ENCODE measurements around the gene CNBP. TPM values are rescaled to one million over a fixed set of nuclear protein-coding genes. Genes with fewer than 3 reads are reported as not detected.
"Not testable (repeated sequence)": the region's sequence is repeated elsewhere in the genome, so short reads cannot be mapped to it uniquely, and the experiment has no call there.

Gene CNBP
- total RNA-seq, 2 experiments from 2014 or later, result 490 to 500 TPM

DNA sequence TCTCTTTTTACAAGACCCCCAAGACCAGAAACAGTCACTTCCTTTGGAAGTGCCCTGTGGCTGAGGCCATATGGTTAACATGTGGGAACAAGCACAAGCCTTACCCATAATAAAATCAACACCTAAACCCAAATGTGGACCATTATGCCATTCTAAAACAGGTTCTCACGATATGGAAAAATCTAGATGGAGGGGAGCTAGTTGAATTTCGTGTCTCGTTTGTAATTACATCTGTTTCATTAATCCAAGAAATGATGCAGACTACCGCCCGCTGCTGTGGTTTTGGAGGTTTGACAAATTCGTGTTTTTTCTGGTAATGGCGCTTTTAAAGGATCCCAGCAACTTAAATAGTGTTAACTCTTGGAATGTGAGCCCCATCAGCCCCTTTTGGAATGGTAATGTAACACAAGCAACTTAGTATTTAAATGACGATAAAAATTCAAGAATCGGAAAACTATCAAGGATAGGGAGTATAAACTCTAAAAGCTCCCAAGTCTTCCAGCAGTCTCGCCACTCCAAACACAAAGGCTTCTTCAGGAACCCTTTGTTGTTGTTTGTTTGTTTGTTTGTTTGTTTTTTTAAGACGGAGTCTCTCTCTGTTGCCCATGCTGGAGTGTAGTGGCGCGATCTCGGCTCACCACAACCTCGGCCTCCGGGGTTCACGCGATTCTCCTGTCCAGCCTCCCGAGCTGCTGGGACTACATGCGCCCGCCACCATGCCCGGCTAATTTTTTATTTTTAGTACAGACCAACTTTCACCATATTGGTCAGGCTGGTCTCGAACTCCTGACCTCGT lies 1.1 kb downstream of the CNBP start:
- peak overlapping the region; percentile 96 for H3K4me3 Mint-ChIP-seq
- peaks cover 48% of the 10 kb centered on the region for H3K36me3 Mint-ChIP-seq (ENCODE audit: low read depth)

DNA sequence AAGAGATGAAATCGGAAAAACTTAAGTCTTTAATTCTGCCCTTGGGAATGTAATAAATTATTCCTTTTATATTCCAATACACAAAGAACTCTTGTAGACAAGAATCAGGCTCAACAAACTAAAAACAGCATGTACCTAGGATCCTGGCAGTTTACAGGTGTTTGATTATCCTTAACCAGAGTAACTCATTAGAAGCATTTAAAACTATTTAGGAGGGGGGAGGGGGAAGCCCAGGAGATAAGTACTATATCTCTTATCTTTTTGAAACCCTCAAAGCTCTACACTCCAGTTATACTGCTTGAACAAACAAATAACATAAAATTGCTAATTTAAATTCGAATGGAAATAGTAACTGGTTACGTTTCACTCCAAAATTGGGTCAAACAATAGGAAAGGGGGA lies 1.9 kb downstream of the CNBP start:
- Mint-ChIP-seq H3K27ac (peak overlapping the region; percentile 95), H3K4me1 (ENCODE audit: low read depth) (peaks cover 52% of the 10 kb centered on the region), H3K9me3 (no peaks in the 10 kb centered on the region), H3K36me3 (ENCODE audit: low read depth) (peaks cover 55% of the 10 kb centered on the region), H3K27me3 (ENCODE audit: low read depth) (no peaks in the 10 kb centered on the region), H3K4me3 (peak overlapping the region; percentile 96)
- no peak for DNase-seq
- CTCF ChIA-PET, result interaction anchor here (0.6 to 1.8 kb wide), 3 partner anchors 64 to 211 kb away, joined by 3 to 5 read pairs (median 4); no protein-coding TSS in a partner anchor
- intact Hi-C loops (cut with micrococcal nuclease), result loop anchor here (2.0 to 5.0 kb wide), 6 partner anchors 49 to 930 kb away; partner anchors contain the start of gene RAB7A

More for the DNA sequence above, 1.1 kb downstream of the CNBP start:
- Mint-ChIP-seq H3K27me3 (ENCODE audit: low read depth) (no peaks in the 10 kb centered on the region), H3K9me3 (no peaks in the 10 kb centered on the region), H3K27ac (peak overlapping the region; percentile 95), H3K4me1 (ENCODE audit: low read depth) (peaks cover 47% of the 10 kb centered on the region)
- peak; percentile 43 for DNase-seq
- CTCF ChIA-PET, result interaction anchor here (0.6 to 2.2 kb wide), 4 partner anchors 20 to 212 kb away, joined by 3 to 13 read pairs (median 4); no protein-coding TSS in a partner anchor
- intact Hi-C loops (cut with micrococcal nuclease), result loop anchor here (1.0 to 5.0 kb wide), 10 partner anchors 48 to 930 kb away; partner anchors contain the start of genes HMCES, IFT122 and RAB7A

DNA sequence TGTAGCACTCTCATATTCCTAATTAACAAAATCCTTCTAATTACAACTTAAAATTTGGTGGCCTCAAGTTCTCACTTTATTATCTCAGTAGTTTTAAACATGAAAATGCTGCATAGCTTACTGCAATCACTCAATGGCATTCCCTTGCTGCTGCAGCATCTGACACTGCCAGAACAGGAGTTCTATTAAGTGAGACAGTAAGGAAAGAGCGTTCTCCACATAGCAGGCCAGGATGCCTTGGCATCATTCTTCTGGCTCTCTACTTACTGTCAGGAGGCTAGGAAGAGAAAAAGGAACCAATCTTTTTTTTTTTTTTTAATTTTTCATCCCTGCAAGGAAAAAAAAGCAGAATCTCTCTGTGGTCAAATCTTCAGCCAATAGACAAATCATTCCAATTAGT lies 3.2 kb downstream of the CNBP start:
- intact Hi-C loops (cut with micrococcal nuclease), result loop anchor here (5.0 kb wide), 4 partner anchors 128 to 932 kb away; partner anchors contain the start of gene RAB7A
- no peaks in the 10 kb centered on the region for H3K9me3 Mint-ChIP-seq
- DNase-seq, result no peak
- H3K4me1 Mint-ChIP-seq (ENCODE audit: low read depth), result peaks cover 60% of the 10 kb centered on the region
- H3K4me3 Mint-ChIP-seq, result peak overlapping the region; percentile 96
- peaks cover 68% of the 10 kb centered on the region for H3K36me3 Mint-ChIP-seq (ENCODE audit: low read depth)
- CTCF ChIA-PET, result interaction anchor here (0.7 to 1.1 kb wide), 2 partner anchors 18 kb away, joined by 4 read pairs; no protein-coding TSS in a partner anchor
- H3K27ac Mint-ChIP-seq, result peak overlapping the region; percentile 95
- no peaks in the 10 kb centered on the region for H3K27me3 Mint-ChIP-seq (ENCODE audit: low read depth)

DNA sequence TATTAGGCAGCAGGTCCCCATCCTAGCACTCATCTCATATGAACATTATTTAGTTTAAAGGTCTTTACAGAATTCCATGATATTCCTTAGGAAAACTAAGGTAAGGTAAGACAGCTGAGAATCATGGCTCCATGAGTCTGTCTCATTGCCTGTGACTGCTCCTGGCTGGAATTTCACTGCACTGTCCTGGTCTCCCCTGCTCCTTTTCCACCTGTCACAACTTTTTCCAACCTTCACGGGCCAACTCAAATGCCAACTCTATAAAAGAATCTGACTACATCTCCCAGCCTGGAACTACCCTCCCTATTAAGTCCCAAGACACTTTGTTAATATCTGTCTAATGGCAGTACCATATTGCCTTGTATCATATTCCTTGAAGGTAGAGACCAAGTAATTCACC lies 7.6 kb downstream of the CNBP start:
- CTCF ChIA-PET, result interaction anchor here (1.1 to 2.2 kb wide), 3 partner anchors 14 to 122 kb away, joined by 5 to 7 read pairs (median 7); no protein-coding TSS in a partner anchor
- no peaks in the 10 kb centered on the region for H3K27me3 Mint-ChIP-seq (ENCODE audit: low read depth)
- peaks cover 78% of the 10 kb centered on the region for H3K4me1 Mint-ChIP-seq (ENCODE audit: low read depth)
- H3K9me3 Mint-ChIP-seq, result no peaks in the 10 kb centered on the region
- intact Hi-C loops (cut with micrococcal nuclease), result no loop called here
- H3K27ac Mint-ChIP-seq, result peak overlapping the region; percentile 60
- H3K36me3 Mint-ChIP-seq (ENCODE audit: low read depth), result peaks cover 62% of the 10 kb centered on the region
- peak overlapping the region; percentile 1 for H3K4me3 Mint-ChIP-seq
- no peak for DNase-seq

DNA sequence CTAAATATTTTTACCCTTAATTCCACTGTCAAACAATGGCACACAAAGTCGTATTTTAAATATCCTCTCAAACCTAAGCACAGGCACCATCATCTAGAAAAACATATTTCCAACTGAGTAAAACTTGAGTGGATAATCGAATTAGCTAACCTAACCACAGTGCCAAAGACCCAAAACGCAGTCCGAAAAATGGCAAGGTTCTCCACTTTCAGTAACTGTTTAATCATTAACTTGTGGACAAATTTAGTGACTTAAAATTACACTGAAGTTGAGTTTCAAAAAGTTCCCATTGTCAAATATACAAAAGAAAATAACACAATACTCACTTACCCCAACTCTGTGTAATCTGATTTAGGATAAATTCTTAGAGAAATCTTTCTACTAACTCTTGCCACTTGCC lies 10.0 kb downstream of the CNBP start:
- intact Hi-C loops (cut with micrococcal nuclease), result no loop called here
- no peak for DNase-seq
- CTCF ChIA-PET, result interaction anchor here (3.1 kb wide), 1 partner anchor 72 kb away, joined by 8 read pairs; no protein-coding TSS in a partner anchor
- Mint-ChIP-seq H3K4me1 (ENCODE audit: low read depth) (peaks cover 62% of the 10 kb centered on the region), H3K4me3 (no peak overlapping the region), H3K27me3 (ENCODE audit: low read depth) (no peaks in the 10 kb centered on the region), H3K27ac (peak overlapping the region; percentile 30), H3K36me3 (ENCODE audit: low read depth) (peaks cover 60% of the 10 kb centered on the region), H3K9me3 (no peaks in the 10 kb centered on the region)

DNA sequence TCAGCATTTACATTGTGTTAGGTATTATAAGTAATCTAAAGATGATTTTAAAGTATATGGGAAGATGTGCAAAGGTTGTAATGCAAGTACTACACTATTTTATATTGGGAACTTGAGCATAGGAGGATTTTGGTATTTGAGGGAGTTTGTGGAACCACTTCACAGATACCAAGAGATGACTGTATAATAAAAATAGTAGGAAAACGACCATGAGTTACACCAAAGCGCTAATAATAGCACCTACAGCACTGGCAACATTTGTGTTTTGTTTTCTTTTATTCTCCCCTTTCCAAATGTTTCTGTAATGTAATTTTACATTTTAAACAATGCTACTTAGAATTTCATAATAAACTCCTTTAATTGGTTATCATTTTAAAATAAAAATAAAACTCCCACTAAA lies 10.5 kb downstream of the CNBP start:
- CTCF ChIA-PET, result interaction anchor here (3.1 kb wide), 1 partner anchor 72 kb away, joined by 8 read pairs; no protein-coding TSS in a partner anchor
- Mint-ChIP-seq H3K4me1 (ENCODE audit: low read depth) (peaks cover 57% of the 10 kb centered on the region), H3K4me3 (no peak overlapping the region), H3K27ac (no peak overlapping the region), H3K36me3 (ENCODE audit: low read depth) (peaks cover 58% of the 10 kb centered on the region), H3K9me3 (no peaks in the 10 kb centered on the region), H3K27me3 (ENCODE audit: low read depth) (no peaks in the 10 kb centered on the region)
- DNase-seq, result no peak
- intact Hi-C loops (cut with micrococcal nuclease), result no loop called here

DNA sequence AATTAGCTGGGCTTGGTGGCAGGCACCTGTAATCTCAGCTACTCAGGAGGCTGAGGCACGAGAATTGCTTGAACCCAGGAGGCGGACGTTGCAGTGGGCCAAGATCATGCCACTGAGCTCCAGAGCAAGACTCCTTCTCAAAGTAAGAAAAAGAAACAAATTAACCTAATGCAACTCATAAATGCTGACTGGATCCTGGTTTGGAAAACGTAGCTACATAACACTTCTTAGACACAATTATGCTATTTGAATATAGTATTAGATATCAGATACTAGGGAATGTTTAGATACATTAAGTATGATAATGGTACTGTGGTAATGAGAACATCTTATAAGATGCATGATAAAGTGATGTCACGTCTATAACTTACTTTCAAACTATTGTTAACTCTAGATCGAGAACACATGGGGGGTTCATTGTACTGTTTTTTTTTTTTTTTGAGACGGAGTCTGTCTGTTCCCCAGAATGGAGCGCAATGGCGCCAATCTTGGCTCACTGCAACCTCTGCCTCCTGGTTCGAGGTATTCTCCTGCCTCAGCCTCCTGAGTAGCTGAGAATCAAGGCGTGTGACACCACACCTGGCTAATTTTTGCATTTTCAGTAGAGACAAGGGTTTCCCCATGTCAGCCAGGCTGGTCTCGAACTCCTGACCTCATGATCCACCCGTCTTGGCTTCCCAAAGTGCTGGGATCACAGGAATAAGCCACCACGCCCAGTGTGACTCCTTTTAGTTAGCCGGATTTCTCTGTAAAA lies 16.9 kb downstream of the CNBP start:
- CTCF ChIA-PET, result interaction anchor here (0.6 to 1.6 kb wide), 3 partner anchors 34 to 79 kb away, joined by 3 to 8 read pairs (median 3); no protein-coding TSS in a partner anchor
- Mint-ChIP-seq H3K36me3 (ENCODE audit: low read depth) (peaks cover 43% of the 10 kb centered on the region), H3K4me3 (no peak overlapping the region), H3K4me1 (ENCODE audit: low read depth) (peaks cover 18% of the 10 kb centered on the region), H3K27ac (peak overlapping the region; percentile 5), H3K9me3 (no peaks in the 10 kb centered on the region), H3K27me3 (ENCODE audit: low read depth) (no peaks in the 10 kb centered on the region)
- intact Hi-C loops (cut with micrococcal nuclease), result no loop called here
- no peak for DNase-seq

DNA sequence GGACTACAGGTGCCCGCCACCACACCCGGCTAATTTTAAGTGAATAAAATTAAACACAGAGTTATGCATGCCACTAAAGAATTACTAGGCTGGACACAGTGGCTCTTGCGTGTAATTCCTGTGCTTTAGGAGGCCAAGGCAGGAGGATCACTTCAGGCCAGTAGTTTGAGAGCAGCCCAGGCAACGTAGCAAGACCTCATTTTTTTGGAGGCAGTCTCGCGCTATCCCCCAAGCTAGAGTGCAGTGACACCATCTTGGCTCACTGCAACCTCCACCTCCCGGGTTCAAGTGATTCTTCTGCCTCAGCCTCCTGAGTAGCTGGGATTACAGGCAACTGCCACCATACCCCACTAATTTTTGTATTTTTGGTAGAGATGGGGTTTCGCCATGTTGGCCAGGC lies 18.1 kb downstream of the CNBP start:
- H3K27ac Mint-ChIP-seq, DNase-seq: not testable (repeated sequence)
- CTCF ChIA-PET, result interaction anchor here (4.9 kb wide), 1 partner anchor 112 kb away, joined by 60 read pairs; no protein-coding TSS in a partner anchor

DNA sequence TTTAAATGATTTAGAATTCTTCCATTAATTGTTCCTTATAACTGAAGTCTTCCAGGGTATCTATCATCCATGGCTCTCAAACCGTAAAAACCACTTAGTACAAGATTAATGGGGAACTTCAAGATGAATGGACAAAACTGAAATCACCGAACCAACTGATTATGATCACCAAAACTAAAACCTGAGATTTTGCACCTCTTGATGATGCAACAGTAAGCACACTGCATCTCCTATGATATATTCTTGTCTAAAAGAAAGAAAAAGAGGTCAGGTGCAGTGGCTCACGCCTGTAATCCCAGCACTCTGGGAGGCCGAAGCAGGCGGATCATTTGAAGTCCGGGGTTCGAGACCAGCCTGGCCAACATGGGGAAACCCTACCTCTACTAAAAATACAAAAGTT lies 19.2 kb downstream of the CNBP start:
- CTCF ChIA-PET, result interaction anchor here (3.4 to 4.9 kb wide), 3 partner anchors 44 to 111 kb away, joined by 36 to 60 read pairs (median 54); partner anchors contain the start of genes COPG1 and RAB43
- Mint-ChIP-seq H3K36me3 (ENCODE audit: low read depth) (peaks cover 23% of the 10 kb centered on the region), H3K4me3 (no peak overlapping the region), H3K27ac (peak overlapping the region; percentile 56), H3K27me3 (ENCODE audit: low read depth) (no peaks in the 10 kb centered on the region), H3K4me1 (ENCODE audit: low read depth) (peaks cover 21% of the 10 kb centered on the region), H3K9me3 (no peaks in the 10 kb centered on the region)
- no peak for DNase-seq
- intact Hi-C loops (cut with micrococcal nuclease), result no loop called here

More for the DNA sequence above, 18.1 kb downstream of the CNBP start:
- H3K9me3 Mint-ChIP-seq; H3K4me3 Mint-ChIP-seq; intact Hi-C loops (cut with micrococcal nuclease); H3K27me3 Mint-ChIP-seq (ENCODE audit: low read depth): not testable (repeated sequence)
- Mint-ChIP-seq H3K4me1 (ENCODE audit: low read depth) (peaks cover 16% of the 10 kb centered on the region), H3K36me3 (ENCODE audit: low read depth) (peaks cover 34% of the 10 kb centered on the region)

DNA sequence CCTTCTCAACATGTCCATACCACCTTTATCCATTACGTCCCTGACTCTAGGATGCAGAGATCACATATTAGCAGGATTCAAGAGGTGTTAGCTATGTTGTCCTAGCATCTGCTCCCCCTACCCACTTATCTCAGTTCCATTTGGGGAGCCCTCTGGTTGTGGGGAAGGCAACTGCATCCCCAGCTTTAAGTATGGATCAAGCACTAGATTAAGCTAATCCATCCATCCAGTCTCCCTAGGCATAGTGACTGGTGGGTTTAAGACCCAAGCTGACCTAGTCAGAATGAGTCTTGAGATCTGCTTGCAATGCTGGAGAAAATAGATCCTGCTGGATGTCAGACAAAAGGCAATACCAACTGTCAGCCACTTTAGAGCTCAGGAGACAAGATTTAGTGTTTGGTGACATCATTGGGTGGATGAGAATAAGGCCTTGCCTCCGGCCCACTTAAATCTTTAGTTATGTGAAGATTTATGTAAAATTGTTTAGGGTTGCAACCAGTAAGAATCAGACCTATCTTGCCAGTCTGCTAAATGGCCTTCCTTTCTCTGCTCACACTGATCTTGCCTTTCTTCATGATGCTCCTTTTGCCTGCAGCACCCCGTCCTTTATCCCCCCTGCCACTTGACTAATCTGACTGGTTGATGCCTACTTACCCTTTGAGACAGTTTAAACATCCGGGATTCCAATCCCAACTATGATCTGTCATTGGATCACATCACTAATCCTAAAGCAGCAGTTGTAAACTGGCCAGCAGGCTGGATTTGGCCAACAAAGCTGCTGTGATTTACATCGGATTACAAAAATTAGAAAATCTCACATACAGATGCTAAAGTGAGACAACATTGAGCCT lies 20.7 kb downstream of the CNBP start:
- CTCF ChIA-PET, result interaction anchor here (0.6 to 4.9 kb wide), 31 partner anchors 9 to 243 kb away, joined by 3 to 60 read pairs (median 4); partner anchors contain the start of genes CNBP, COPG1 and RAB43
- no peaks in the 10 kb centered on the region for H3K27me3 Mint-ChIP-seq (ENCODE audit: low read depth)
- H3K4me1 Mint-ChIP-seq (ENCODE audit: low read depth), result peaks cover 33% of the 10 kb centered on the region
- peak overlapping the region; percentile 87 for H3K4me3 Mint-ChIP-seq
- no peaks in the 10 kb centered on the region for H3K9me3 Mint-ChIP-seq
- intact Hi-C loops (cut with micrococcal nuclease), result no loop called here
- H3K36me3 Mint-ChIP-seq (ENCODE audit: low read depth), result peaks cover 19% of the 10 kb centered on the region
- peak; percentile 30 for DNase-seq
- H3K27ac Mint-ChIP-seq, result peak overlapping the region; percentile 99

DNA sequence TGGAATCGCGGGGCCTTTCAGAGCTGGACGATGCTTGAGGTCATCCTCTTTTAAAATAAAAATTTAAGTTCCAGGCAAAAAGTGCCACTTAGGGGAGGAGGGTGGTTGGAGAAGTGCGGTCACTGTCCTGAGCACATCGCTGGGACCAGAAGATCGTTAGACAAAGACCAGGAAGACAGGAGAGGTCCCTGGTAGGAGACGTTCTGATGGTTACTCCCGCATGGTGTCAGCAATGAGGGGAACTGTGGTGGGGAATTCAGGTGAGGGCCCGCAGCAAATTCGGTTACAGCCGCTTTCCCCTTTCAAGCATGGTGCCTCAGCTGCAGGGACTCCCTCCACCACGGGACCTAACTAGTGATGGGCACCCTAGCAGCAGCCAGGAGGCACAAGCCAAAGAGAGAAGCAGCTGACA lies 21.8 kb downstream of the CNBP start:
- peaks cover 31% of the 10 kb centered on the region for H3K4me1 Mint-ChIP-seq (ENCODE audit: low read depth)

More for the DNA sequence above, 21.8 kb downstream of the CNBP start:
- Mint-ChIP-seq H3K27ac (peak overlapping the region; percentile 99), H3K9me3 (no peaks in the 10 kb centered on the region), H3K4me3 (peak overlapping the region; percentile 87), H3K27me3 (ENCODE audit: low read depth) (no peaks in the 10 kb centered on the region), H3K36me3 (ENCODE audit: low read depth) (peaks cover 9% of the 10 kb centered on the region)
- DNase-seq, result peak; percentile 45
- CTCF ChIA-PET, result interaction anchor here (0.5 to 4.9 kb wide), 29 partner anchors 10 to 482 kb away, joined by 3 to 60 read pairs (median 6); partner anchors contain the start of genes CNBP, COPG1 and RAB43
- intact Hi-C loops (cut with micrococcal nuclease), result loop anchor here (1.0 kb wide), 9 partner anchors 22 to 237 kb away; partner anchors contain the start of gene COPG1

Data from activated naive CD4-positive, alpha-beta T cell treated with anti-CD3 and anti-CD28 coated beads for 36 hours (primary cell).